RPMI8226 (cell line): ENCODE results near the gene DBX1.
"Not testable (repeated sequence)": the region's sequence is repeated elsewhere in the genome, so short reads cannot be mapped to it uniquely, and the experiment has no call there.

Source experiments
- DNase-seq: peaks from one replicate; pipeline ENCODE4 v3.0.0-alpha.2; 2015

DBX1 gene

GRCh38 chr11:20161230-20161918, 1.1 kb upstream of the DBX1 start:
- DNase-seq: peak; percentile 11

- no peak for DNase-seq
Observed at GRCh38 chr11:20159466-20160381, 551 bp downstream of the DBX1 start.

- peak; percentile 18 for DNase-seq
Observed at GRCh38 chr11:20158597-20159257, 1.5 kb downstream of the DBX1 start.

GRCh38 chr11:20157728-20158127, 2.5 kb downstream of the DBX1 start:
- DNase-seq: no peak

- peak; percentile 61 for DNase-seq
Observed at GRCh38 chr11:20156876-20157613, 3.2 kb downstream of the DBX1 start.

GRCh38 chr11:20156280-20156875, 3.9 kb downstream of the DBX1 start:
- DNase-seq: peak; percentile 4

GRCh38 chr11:20155683-20156279, 4.5 kb downstream of the DBX1 start:
- no peak for DNase-seq

GRCh38 chr11:20154381-20154780, 5.9 kb downstream of the DBX1 start:
- DNase-seq: no peak

- no peak for DNase-seq
Observed at GRCh38 chr11:20138707-20139106, 21.6 kb downstream of the DBX1 start.

GRCh38 chr11:20137637-20138036, 22.6 kb downstream of the DBX1 start:
- no peak for DNase-seq

- no peak for DNase-seq
Observed at GRCh38 chr11:20134991-20135736, 25.1 kb downstream of the DBX1 start.

GRCh38 chr11:20132667-20133039, 27.6 kb downstream of the DBX1 start:
- DNase-seq: no peak

GRCh38 chr11:20131788-20132666, 28.2 kb downstream of the DBX1 start:
- DNase-seq: peak; percentile 44

GRCh38 chr11:20129665-20130064, 30.6 kb downstream of the DBX1 start:
- no peak for DNase-seq

GRCh38 chr11:20128528-20128825, 31.8 kb downstream of the DBX1 start:
- DNase-seq: not testable (repeated sequence)

GRCh38 chr11:20127671-20128527, 32.4 kb downstream of the DBX1 start:
- peak; percentile 63 for DNase-seq

- no peak for DNase-seq
Observed at GRCh38 chr11:20126724-20127123, 33.6 kb downstream of the DBX1 start.

- DNase-seq: no peak
Observed at GRCh38 chr11:20125927-20126326, 34.3 kb downstream of the DBX1 start.

- DNase-seq: no peak
Observed at GRCh38 chr11:20122131-20122530, 38.1 kb downstream of the DBX1 start.
